CD14-positive monocyte (primary cell): ENCODE measurements around the gene ARFGAP3. TPM values are rescaled to one million over a fixed set of nuclear protein-coding genes. Genes with fewer than 3 reads are reported as not detected.

Experiments used
- DNase-seq, 3 donors: peaks; one replicate each; pipeline ENCODE4 v3.0.0-alpha.2; 2011 to 2022
- H2AFZ ChIP-seq: 2 replicates; pipeline ENCODE4 v1.6.0; 2012; ENCODE audit warnings: mild to moderate bottlenecking, low read depth, low read length, inconsistent platforms; ENCODE audit not compliant: insufficient read depth, poor library complexity, severe bottlenecking
- H3K27ac ChIP-seq, 2 donors: 1 replicate in 1 of 2; 2 replicates in 1 of 2; pipeline ENCODE4 v1.5.1; 2012 to 2013; ENCODE audit warnings: low read length in 2 of 2, control low read depth in 1 of 2, inconsistent platforms in 1 of 2, low read depth in 1 of 2, mild to moderate bottlenecking in 1 of 2
- H3K27me3 ChIP-seq, 2 donors: one replicate each; pipeline versions ENCODE4 v1.6.0 to v1.6.1; 2011 to 2013; ENCODE audit warnings: low read length in 2 of 2; ENCODE audit not compliant: control insufficient read depth in 2 of 2, insufficient read depth in 2 of 2
- H3K36me3 ChIP-seq, 2 donors: replicated peaks in 1 of 2; 1 replicate in 1 of 2; 2 replicates in 1 of 2; pipeline versions ENCODE4 v1.5.1 to v1.6.1; 2012 to 2013; ENCODE audit warnings: low read length in 2 of 2, control low read depth in 1 of 2, inconsistent platforms in 1 of 2, mild to moderate bottlenecking in 1 of 2; ENCODE audit not compliant: insufficient read depth in 2 of 2, control insufficient read depth in 1 of 2
- H3K4me1 ChIP-seq, 2 donors: 1 replicate in 1 of 2; 2 replicates in 1 of 2; pipeline versions ENCODE4 v1.5.1 to v1.6.1; 2012 to 2013; ENCODE audit warnings: low read length in 2 of 2, control low read depth in 1 of 2, inconsistent platforms in 1 of 2, mild to moderate bottlenecking in 1 of 2, moderate library complexity in 1 of 2; ENCODE audit not compliant: insufficient read depth in 2 of 2, control insufficient read depth in 1 of 2
- H3K4me2 ChIP-seq: replicated peaks from 2 replicates; pipeline ENCODE3; 2012; ENCODE audit warnings: low read length, moderate library complexity, mild to moderate bottlenecking; ENCODE audit not compliant: poor library complexity, severe bottlenecking; ENCODE audit errors: extremely low read depth
- H3K4me3 ChIP-seq, 3 experiments: fragments of 200-600 bp in 1 of 3; sonication (generic) in 1 of 3; replicated peaks in 1 of 3; 1 replicate in 2 of 3; 2 replicates in 1 of 3; pipeline ENCODE4 v1.5.1; 2011 to 2013; ENCODE audit warnings: low read length in 3 of 3, mild to moderate bottlenecking in 3 of 3, control low read depth in 2 of 3, low read depth in 2 of 3, inconsistent platforms in 1 of 3, moderate library complexity in 1 of 3
- H3K79me2 ChIP-seq: 2 replicates; pipeline ENCODE4 v1.6.0; 2012; ENCODE audit warnings: mild to moderate bottlenecking, control low read depth, inconsistent platforms, low read length, moderate library complexity; ENCODE audit not compliant: insufficient read depth
- H3K9ac ChIP-seq: 2 replicates; pipeline ENCODE4 v1.6.0; 2017; ENCODE audit warnings: low read length, mild to moderate bottlenecking; ENCODE audit not compliant: insufficient read depth, poor library complexity, severe bottlenecking
- H3K9me3 ChIP-seq, 2 donors: replicated peaks in 1 of 2; 1 replicate in 1 of 2; 2 replicates in 1 of 2; pipeline versions ENCODE4 v1.5.1 to v1.6.1; 2012 to 2013; ENCODE audit warnings: low read length in 2 of 2, control low read depth in 1 of 2; ENCODE audit not compliant: control insufficient read depth in 1 of 2, insufficient read depth in 1 of 2
- H4K20me1 ChIP-seq: 2 replicates; pipeline ENCODE4 v1.6.0; 2012; ENCODE audit warnings: mild to moderate bottlenecking, low read length, control low read depth, moderate library complexity; ENCODE audit not compliant: insufficient read depth
- H3K27ac Mint-ChIP-seq, 7 donors: one replicate each; pipeline ENCODE4 v1.8.0; 2020; ENCODE audit warnings: mild to moderate bottlenecking in 7 of 7, mixed read lengths in 7 of 7, moderate library complexity in 6 of 7, inconsistent platforms in 2 of 7
- H3K27me3 Mint-ChIP-seq, 3 donors: one replicate each; pipeline ENCODE4 v1.8.0; 2021 to 2022; ENCODE audit warnings: low read depth in 3 of 3, mild to moderate bottlenecking in 3 of 3, mixed read lengths in 3 of 3, moderate library complexity in 3 of 3, inconsistent platforms in 1 of 3
- H3K36me3 Mint-ChIP-seq, 2 donors: one replicate each; pipeline ENCODE4 v1.8.0; 2020; ENCODE audit warnings: mixed read lengths in 2 of 2, inconsistent platforms in 1 of 2, mild to moderate bottlenecking in 1 of 2
- H3K4me1 Mint-ChIP-seq: one replicate; pipeline ENCODE4 v1.8.0; 2020; ENCODE audit warnings: mild to moderate bottlenecking, mixed read lengths
- H3K4me3 Mint-ChIP-seq, 2 donors: one replicate each; pipeline ENCODE4 v1.8.0; 2020; ENCODE audit warnings: mild to moderate bottlenecking in 2 of 2, mixed read lengths in 2 of 2, moderate library complexity in 1 of 2
- H3K9me3 Mint-ChIP-seq, 7 donors: one replicate each; pipeline ENCODE4 v1.8.0; 2020 to 2022; ENCODE audit warnings: mixed read lengths in 7 of 7, mild to moderate bottlenecking in 6 of 7, moderate library complexity in 6 of 7, inconsistent platforms in 2 of 7
- WGBS: methylation state at CpG from one replicate; pipeline ENCODE4 v1.1.5; 2013; ENCODE audit warnings: missing lambda C conversion rate; ENCODE audit not compliant: insufficient coverage; 5-methylcytosine and 5-hydroxymethylcytosine counted together
- intact Hi-C, 2 donors: fragments of 100-400 bp; cut with micrococcal nuclease; formaldehyde crosslinking; loops; one replicate each; pipeline versions ENCODE4 v1.15.0 to v1.15.1; 2023
- polyA plus RNA-seq, 3 donors: library from polyadenylated mRNA; depleted of rRNA in 1 of 3; unstranded in 2 of 3; stranded (reverse) in 1 of 3; fragments of 300-500 nt in 2 of 3; fragments of >200 nt in 1 of 3; fragmentation: Illumina TruSeq in 2 of 3; gene quantifications; 1 replicate in 2 of 3; 2 replicates in 1 of 3; pipeline ENCODE4 v1.2.3, GENCODE V29; 2012 to 2021
- TF ChIP-seq, protein P1 (sequence below): fragments of 200-600 bp; IDR thresholded peaks from one replicate; pipeline ENCODE4 v1.8.0; 2022; ENCODE audit warnings: antibody characterized with exemption, mild to moderate bottlenecking

ARFGAP3 gene
- polyA plus RNA-seq, 3 donors = 22.3 to 38.7 (median 34.8) TPM

GRCh38 chr22:42866100-42866499 is 9.0 kb upstream of the ARFGAP3 start:
- TF ChIP-seq, protein P1, sequence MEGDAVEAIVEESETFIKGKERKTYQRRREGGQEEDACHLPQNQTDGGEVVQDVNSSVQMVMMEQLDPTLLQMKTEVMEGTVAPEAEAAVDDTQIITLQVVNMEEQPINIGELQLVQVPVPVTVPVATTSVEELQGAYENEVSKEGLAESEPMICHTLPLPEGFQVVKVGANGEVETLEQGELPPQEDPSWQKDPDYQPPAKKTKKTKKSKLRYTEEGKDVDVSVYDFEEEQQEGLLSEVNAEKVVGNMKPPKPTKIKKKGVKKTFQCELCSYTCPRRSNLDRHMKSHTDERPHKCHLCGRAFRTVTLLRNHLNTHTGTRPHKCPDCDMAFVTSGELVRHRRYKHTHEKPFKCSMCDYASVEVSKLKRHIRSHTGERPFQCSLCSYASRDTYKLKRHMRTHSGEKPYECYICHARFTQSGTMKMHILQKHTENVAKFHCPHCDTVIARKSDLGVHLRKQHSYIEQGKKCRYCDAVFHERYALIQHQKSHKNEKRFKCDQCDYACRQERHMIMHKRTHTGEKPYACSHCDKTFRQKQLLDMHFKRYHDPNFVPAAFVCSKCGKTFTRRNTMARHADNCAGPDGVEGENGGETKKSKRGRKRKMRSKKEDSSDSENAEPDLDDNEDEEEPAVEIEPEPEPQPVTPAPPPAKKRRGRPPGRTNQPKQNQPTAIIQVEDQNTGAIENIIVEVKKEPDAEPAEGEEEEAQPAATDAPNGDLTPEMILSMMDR = no peak
- H3K27me3 Mint-ChIP-seq = peaks cover 0 to 6% (median 3%) of the 10 kb centered on the region in 3 donors
- H3K27ac Mint-ChIP-seq = peak overlapping the region in 1 of 7 donors; percentile 46
- peaks cover 0 to 4% (median 0%) of the 10 kb centered on the region in 7 donors for H3K9me3 Mint-ChIP-seq
- WGBS = 100% methylated on average over 4 of the region's 7 CpGs
- H3K36me3 Mint-ChIP-seq = peaks cover 17 to 35% of the 10 kb centered on the region in 2 donors
- no peaks in the 10 kb centered on the region for H3K79me2 ChIP-seq
- no peak overlapping the region for H3K4me3 Mint-ChIP-seq
- H3K27me3 ChIP-seq = no peaks in the 10 kb centered on the region
- DNase-seq = no peak
- no peak overlapping the region for H3K27ac ChIP-seq
- no peak overlapping the region for H2AFZ ChIP-seq
- no peak overlapping the region for H3K9ac ChIP-seq
- H3K36me3 ChIP-seq = peaks cover 16 to 23% of the 10 kb centered on the region in 2 donors
- H3K4me3 ChIP-seq = no peak overlapping the region
- H3K4me1 Mint-ChIP-seq = peaks cover 39% of the 10 kb centered on the region
- intact Hi-C loops = no loop called here
- H3K4me2 ChIP-seq = no peak overlapping the region
- H4K20me1 ChIP-seq = peaks cover 5% of the 10 kb centered on the region
- peaks cover 23 to 24% of the 10 kb centered on the region in 2 donors for H3K4me1 ChIP-seq
- H3K9me3 ChIP-seq = no peaks in the 10 kb centered on the region

DNA sequence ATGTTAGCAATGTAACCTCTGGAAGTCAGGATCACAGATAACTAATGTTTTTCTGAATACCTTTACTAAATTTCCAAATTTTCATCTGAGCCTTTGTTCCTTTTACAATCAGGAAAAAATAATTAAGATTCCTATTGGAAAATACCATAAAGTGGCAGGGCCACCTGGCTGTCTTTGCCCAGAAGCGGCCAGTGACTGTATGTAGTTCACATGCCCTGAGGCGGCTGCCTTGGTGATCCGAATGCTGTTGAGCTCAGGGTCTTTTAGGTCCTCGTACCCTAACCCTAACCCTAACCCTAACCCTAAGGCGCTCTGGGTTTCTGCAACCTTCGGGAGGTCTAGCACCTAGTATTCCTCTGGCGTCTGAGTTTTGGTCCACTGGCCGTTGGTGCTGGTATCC is 8.5 kb upstream of the ARFGAP3 start:
- Histone ChIP-seq H2AFZ (no peak overlapping the region), H3K27ac (no peak overlapping the region), H3K4me3 (no peak overlapping the region), H3K9ac (no peak overlapping the region), H3K4me1 (peaks cover 23 to 24% of the 10 kb centered on the region in 2 donors), H3K36me3 (peaks cover 10 to 17% of the 10 kb centered on the region in 2 donors), H3K79me2 (no peaks in the 10 kb centered on the region), H4K20me1 (peaks cover 5% of the 10 kb centered on the region), H3K27me3 (no peaks in the 10 kb centered on the region), H3K4me2 (no peak overlapping the region), H3K9me3 (no peaks in the 10 kb centered on the region)
- WGBS = 100% methylated on average over 7 of the region's 8 CpGs
- Mint-ChIP-seq H3K4me1 (peaks cover 43% of the 10 kb centered on the region), H3K9me3 (peaks cover 0 to 4% (median 0%) of the 10 kb centered on the region in 7 donors), H3K36me3 (peaks cover 12 to 31% of the 10 kb centered on the region in 2 donors), H3K4me3 (no peak overlapping the region), H3K27me3 (peaks cover 2 to 6% (median 3%) of the 10 kb centered on the region in 3 donors), H3K27ac (peak overlapping the region in 1 of 7 donors; percentile 46)
- DNase-seq = no peak
- intact Hi-C loops = no loop called here
- TF ChIP-seq, protein P1 = no peak
